ENCODE results near the gene CBLN4. TPM values are rescaled to one million over a fixed set of nuclear protein-coding genes. Genes with fewer than 3 reads are reported as not detected.

The CBLN4 gene
- total and polyA plus RNA-seq, 7 donors: 0.06 TPM; not detected in 6

GRCh38 chr20:56004007-56004406 lies 1.3 kb downstream of the CBLN4 start:
- WGBS, 2 donors: 4 to 7% methylated on average over 41 of the region's 41 CpGs
- Histone ChIP-seq H3K27ac (no peak overlapping the region), H3K9me3 (no peaks in the 10 kb centered on the region), H3K4me1 (peaks cover 0 to 29% (median 26%) of the 10 kb centered on the region in 4 donors), H3K4me3 (no peak overlapping the region), H3K27me3 (peaks cover 36 to 65% (median 44%) of the 10 kb centered on the region in 3 donors), H3K36me3 (no peaks in the 10 kb centered on the region)
- TF ChIP-seq EP300 (IDR thresholded peaks at IDR 0.05) (no peak), POLR2AphosphoS5 (IDR thresholded peaks at IDR 0.05) (no peak), POLR2A (IDR thresholded peaks at IDR 0.05) (no peak), CTCF (IDR thresholded peaks at IDR 0.05) (no peak)
- intact Hi-C loops (cut with DNase I): no loop called here
- DNase-seq: no peak

- H3K36me3 ChIP-seq: no peaks in the 10 kb centered on the region
- H3K4me1 ChIP-seq: peaks cover 0 to 29% (median 26%) of the 10 kb centered on the region in 4 donors
- no peak for DNase-seq
- peaks cover 36 to 64% (median 44%) of the 10 kb centered on the region in 3 donors for H3K27me3 ChIP-seq
- H3K9me3 ChIP-seq: no peaks in the 10 kb centered on the region
- H3K4me3 ChIP-seq: no peak overlapping the region
- WGBS, 2 donors: 7 to 12% methylated on average over 38 of the region's 38 CpGs
- TF ChIP-seq EP300 (IDR thresholded peaks at IDR 0.05): no peak
- no peak for TF ChIP-seq CTCF (IDR thresholded peaks at IDR 0.05)
- no peak for TF ChIP-seq POLR2A (IDR thresholded peaks at IDR 0.05)
- TF ChIP-seq POLR2AphosphoS5 (IDR thresholded peaks at IDR 0.05): no peak
- intact Hi-C loops (cut with DNase I): no loop called here
- no peak overlapping the region for H3K27ac ChIP-seq
These were observed 2.2 kb downstream of the CBLN4 start for GRCh38 chr20:56002908-56003800.

GRCh38 chr20:56001890-56002289 lies 3.4 kb downstream of the CBLN4 start:
- H3K4me1 ChIP-seq: peaks cover 0 to 29% (median 26%) of the 10 kb centered on the region in 4 donors
- WGBS, 2 donors: 84 to 86% methylated on average over 3 of the region's 3 CpGs
- no peaks in the 10 kb centered on the region for H3K36me3 ChIP-seq
- DNase-seq: no peak
- TF ChIP-seq POLR2A (IDR thresholded peaks at IDR 0.05) (no peak), CTCF (IDR thresholded peaks at IDR 0.05) (no peak), EP300 (IDR thresholded peaks at IDR 0.05) (no peak), POLR2AphosphoS5 (IDR thresholded peaks at IDR 0.05) (no peak)
- no peak overlapping the region for H3K4me3 ChIP-seq
- H3K27ac ChIP-seq: no peak overlapping the region
- no peaks in the 10 kb centered on the region for H3K9me3 ChIP-seq
- intact Hi-C loops (cut with DNase I): no loop called here
- peaks cover 36 to 51% (median 38%) of the 10 kb centered on the region in 3 donors for H3K27me3 ChIP-seq

GRCh38 chr20:56001106-56001785 lies 4.1 kb downstream of the CBLN4 start:
- no peak for DNase-seq
- Histone ChIP-seq H3K27me3 (peaks cover 32 to 45% (median 33%) of the 10 kb centered on the region in 3 donors), H3K36me3 (no peaks in the 10 kb centered on the region), H3K4me1 (peaks cover 0 to 29% (median 26%) of the 10 kb centered on the region in 4 donors), H3K27ac (no peak overlapping the region), H3K4me3 (no peak overlapping the region), H3K9me3 (no peaks in the 10 kb centered on the region)
- TF ChIP-seq POLR2A (IDR thresholded peaks at IDR 0.05): no peak
- TF ChIP-seq EP300 (IDR thresholded peaks at IDR 0.05): no peak
- no peak for TF ChIP-seq CTCF (IDR thresholded peaks at IDR 0.05)
- no peak for TF ChIP-seq POLR2AphosphoS5 (IDR thresholded peaks at IDR 0.05)
- WGBS, 2 donors: 37 to 59% methylated on average over 5 of the region's 5 CpGs
- intact Hi-C loops (cut with DNase I): no loop called here

Data from sigmoid colon (tissue), 7 donors.